GM12878 (cell line): Measurements from ENCODE around the gene LDB2.

Source experiments
- BCL3 ChIP-seq: IDR thresholded peaks from 2 replicates; pipeline ENCODE4 v1.6.1; 2011; ENCODE audit warnings: borderline replicate concordance, low read depth, mild to moderate bottlenecking, moderate library complexity, low read length; ENCODE audit not compliant: insufficient read depth, poor library complexity, severe bottlenecking
- CTCF ChIP-seq, 3 experiments: IDR thresholded peaks in 2 of 3; conservative IDR thresholded peaks in 1 of 3; 2 replicates each; pipeline ENCODE4 v1.5.1; 2011; ENCODE audit warnings: low read depth in 3 of 3, low read length in 3 of 3, mild to moderate bottlenecking in 3 of 3, control low read depth in 2 of 3, moderate library complexity in 2 of 3, inconsistent platforms in 1 of 3, mixed read lengths in 1 of 3; ENCODE audit not compliant: control insufficient read depth in 2 of 3, insufficient read depth in 1 of 3; ENCODE audit errors: extremely low read depth in 1 of 3
- EP300 ChIP-seq, 2 experiments: fragments of 150-350 bp in 1 of 2; IDR thresholded peaks; 2 replicates each; pipeline ENCODE4 v1.6.1; 2011 to 2012; ENCODE audit warnings: low read depth in 2 of 2, low read length in 2 of 2, borderline replicate concordance in 1 of 2, improper control_type of control experiment in 1 of 2, inconsistent platforms in 1 of 2; ENCODE audit not compliant: control insufficient read depth in 1 of 2
- ETV6 ChIP-seq, 2 experiments: fragments of 450-650 bp in 1 of 2; IDR thresholded peaks in 1 of 2; conservative IDR thresholded peaks in 1 of 2; 2 replicates each; pipeline ENCODE4 v1.6.1; 2014; ENCODE audit warnings: antibody characterized with exemption in 1 of 2, borderline replicate concordance in 1 of 2, low read depth in 1 of 2, mild to moderate bottlenecking in 1 of 2, moderate library complexity in 1 of 2
- EZH2 ChIP-seq: IDR thresholded peaks from 2 replicates; pipeline ENCODE4 v1.6.1; 2012; ENCODE audit warnings: low read depth, mild to moderate bottlenecking, control low read depth, inconsistent platforms, low read length, borderline replicate concordance; ENCODE audit not compliant: control insufficient read depth
- GABPA ChIP-seq: IDR thresholded peaks from 2 replicates; pipeline ENCODE4 v1.6.1; 2014; ENCODE audit warnings: antibody characterized with exemption, low read depth, mild to moderate bottlenecking, inconsistent platforms
- MYC ChIP-seq: IDR thresholded peaks from 2 replicates; pipeline ENCODE4 v1.6.1; 2011; ENCODE audit warnings: mild to moderate bottlenecking, low read length, moderate library complexity, inconsistent platforms; ENCODE audit not compliant: insufficient read depth, insufficient replicate concordance, insufficient read length, severe bottlenecking
- POLR2A ChIP-seq: IDR thresholded peaks from 2 replicates; pipeline ENCODE4 v1.6.1; 2011; ENCODE audit warnings: low read depth, mild to moderate bottlenecking, low read length
- SUZ12 ChIP-seq: fragments of 200-600 bp; sonication (generic); IDR thresholded peaks from one replicate; pipeline ENCODE4 v1.6.1; 2018; ENCODE audit warnings: antibody characterized with exemption, mild to moderate bottlenecking; ENCODE audit not compliant: unreplicated experiment
- TF ChIP-seq, protein P1 (sequence below): IDR thresholded peaks from 2 replicates; pipeline ENCODE4 v1.6.1; 2011; ENCODE audit warnings: low read depth, mild to moderate bottlenecking, low read length, moderate library complexity, borderline replicate concordance; ENCODE audit errors: extremely low read depth

DNA sequence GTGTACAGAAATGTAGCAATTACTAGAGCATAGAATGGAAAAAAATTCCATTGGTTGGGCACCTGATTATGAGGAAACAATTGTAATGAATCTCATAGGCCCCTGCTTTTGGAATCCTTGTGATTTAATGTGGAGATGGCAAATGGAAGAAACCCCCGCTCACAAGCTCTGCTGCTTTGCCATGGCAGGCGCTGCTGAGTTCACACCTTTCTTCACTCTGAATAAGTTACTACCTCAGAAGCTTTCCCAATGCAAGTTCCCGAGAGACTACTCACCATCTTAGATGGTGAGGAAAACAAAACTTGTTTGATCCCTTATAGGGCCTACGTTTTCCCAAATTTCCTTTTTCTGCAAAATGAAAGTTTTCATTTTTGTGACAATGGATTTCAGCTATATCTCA lies 405.6 kb downstream of the LDB2 start:
- no peak for TF ChIP-seq CTCF (IDR thresholded peaks at IDR 0.05 in 2 of 3, conservative IDR thresholded peaks at IDR 0.05 in 1 of 3; ENCODE audit: control insufficient read depth in 2 of 3, extremely low read depth in 1 of 3, insufficient read depth in 1 of 3, low read depth in 3 of 3, low read length in 3 of 3)
- no peak for TF ChIP-seq BCL3
- TF ChIP-seq EZH2 = no peak
- TF ChIP-seq, protein P1, sequence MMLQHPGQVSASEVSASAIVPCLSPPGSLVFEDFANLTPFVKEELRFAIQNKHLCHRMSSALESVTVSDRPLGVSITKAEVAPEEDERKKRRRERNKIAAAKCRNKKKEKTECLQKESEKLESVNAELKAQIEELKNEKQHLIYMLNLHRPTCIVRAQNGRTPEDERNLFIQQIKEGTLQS = no peak
- no peak for TF ChIP-seq POLR2A
- no peak for TF ChIP-seq SUZ12
- no peak for TF ChIP-seq ETV6 (conservative IDR thresholded peaks at IDR 0.05 in 1 of 2, IDR thresholded peaks at IDR 0.05 in 1 of 2; ENCODE audit: borderline replicate concordance in 1 of 2, low read depth in 1 of 2)
- TF ChIP-seq MYC = no peak
- TF ChIP-seq EP300 (IDR thresholded peaks at IDR 0.05; ENCODE audit: borderline replicate concordance in 1 of 2, control insufficient read depth in 1 of 2, low read depth in 2 of 2, low read length in 2 of 2) = no peak
- no peak for TF ChIP-seq GABPA
